GM23338 (cell line): ENCODE measurements around the gene CHIC2. TPM values are rescaled to one million over a fixed set of nuclear protein-coding genes. Genes with fewer than 3 reads are reported as not detected.

ENCODE experiments used
- ATAC-seq: fragments of 200-7000 bp; cut with Tn5 transposase; 3 replicates; pipeline ENCODE4 v1.9.1; 2020
- DNase-seq: peaks from one replicate; pipeline ENCODE4 v3.0.0-alpha.2; 2015; ENCODE audit warnings: low spot score
- H2AFZ ChIP-seq: fragments of 200-600 bp; sonication (generic); 2 replicates; pipeline ENCODE4 v1.8.0; 2016; ENCODE audit warnings: antibody characterized with exemption, mild to moderate bottlenecking, moderate library complexity
- H3F3A ChIP-seq: fragments of 200-600 bp; sonication (generic); replicated peaks from 2 replicates; pipeline ENCODE4 v1.8.0; 2017; ENCODE audit warnings: antibody characterized with exemption, mixed run types, low read depth
- H3K27ac ChIP-seq: fragments of 200-600 bp; sonication (generic); 2 replicates; pipeline ENCODE4 v1.6.1; 2016; ENCODE audit warnings: low read depth
- H3K27me3 ChIP-seq: fragments of 200-600 bp; sonication (generic); 2 replicates; pipeline ENCODE4 v1.8.0; 2016; ENCODE audit warnings: mild to moderate bottlenecking, mixed run types, moderate library complexity; ENCODE audit not compliant: insufficient read depth
- H3K36me3 ChIP-seq: fragments of 200-600 bp; sonication (generic); 2 replicates; pipeline ENCODE4 v1.8.0; 2016; ENCODE audit warnings: mild to moderate bottlenecking; ENCODE audit not compliant: insufficient read depth
- H3K4me1 ChIP-seq: fragments of 200-600 bp; sonication (generic); 2 replicates; pipeline ENCODE4 v1.8.0; 2016; ENCODE audit warnings: mild to moderate bottlenecking, moderate library complexity; ENCODE audit not compliant: insufficient read depth
- H3K4me2 ChIP-seq: fragments of 200-600 bp; sonication (generic); 2 replicates; pipeline ENCODE4 v1.7.1; 2017; ENCODE audit warnings: mixed run types
- H3K4me3 ChIP-seq: fragments of 200-600 bp; sonication (generic); 2 replicates; pipeline ENCODE4 v1.6.1; 2016; ENCODE audit warnings: mixed run types
- H3K79me2 ChIP-seq: fragments of 200-600 bp; sonication (generic); replicated peaks from 2 replicates; pipeline ENCODE4 v1.8.0; 2017; ENCODE audit warnings: mild to moderate bottlenecking; ENCODE audit not compliant: insufficient read depth
- H3K9me2 ChIP-seq: fragments of 200-600 bp; sonication (generic); 2 replicates; pipeline ENCODE4 v1.8.0; 2017; ENCODE audit not compliant: insufficient read depth
- H4K20me1 ChIP-seq: fragments of 200-600 bp; sonication (generic); replicated peaks from 2 replicates; pipeline ENCODE4 v1.8.0; 2017; ENCODE audit warnings: mild to moderate bottlenecking; ENCODE audit not compliant: insufficient read depth
- H3K27ac Mint-ChIP-seq: 2 replicates; pipeline ENCODE4 v1.8.0; 2020; ENCODE audit warnings: inconsistent platforms, mild to moderate bottlenecking, moderate library complexity, mixed read lengths
- H3K27me3 Mint-ChIP-seq: 3 replicates; pipeline ENCODE4 v1.8.0; 2022; ENCODE audit warnings: low read depth, mild to moderate bottlenecking, moderate library complexity, mixed read lengths, inconsistent platforms; ENCODE audit not compliant: insufficient read depth, poor library complexity
- H3K36me3 Mint-ChIP-seq: 3 replicates; pipeline ENCODE4 v1.8.0; 2021; ENCODE audit warnings: low read depth, mild to moderate bottlenecking, inconsistent platforms, moderate library complexity, mixed read lengths
- H3K4me1 Mint-ChIP-seq: 3 replicates; pipeline ENCODE4 v1.8.0; 2020; ENCODE audit warnings: mild to moderate bottlenecking, inconsistent platforms, mixed read lengths
- H3K4me3 Mint-ChIP-seq: 3 replicates; pipeline ENCODE4 v1.8.0; 2021; ENCODE audit warnings: moderate library complexity, mild to moderate bottlenecking, inconsistent platforms, mixed read lengths
- H3K9me3 Mint-ChIP-seq: 3 replicates; pipeline ENCODE4 v1.8.0; 2020; ENCODE audit warnings: moderate library complexity, mild to moderate bottlenecking, inconsistent platforms, mixed read lengths
- CREB1 ChIP-seq: fragments of 250-450 bp; sonication (Bioruptor Pico); IDR thresholded peaks from 2 replicates; pipeline ENCODE4 v1.5.0; 2020; ENCODE audit warnings: low read depth, mild to moderate bottlenecking, moderate library complexity
- ETS1 ChIP-seq: IDR thresholded peaks from 2 replicates; pipeline ENCODE4 v1.6.1; 2016; ENCODE audit warnings: antibody characterized with exemption
- EZH2 ChIP-seq: fragments of 200-600 bp; sonication (generic); IDR thresholded peaks from one replicate; pipeline ENCODE4 v1.8.0; 2017; ENCODE audit warnings: antibody characterized with exemption, mild to moderate bottlenecking, low read depth; ENCODE audit not compliant: unreplicated experiment
- EZH2phosphoT487 ChIP-seq: fragments of 200-600 bp; sonication (generic); IDR thresholded peaks from one replicate; pipeline ENCODE4 v1.8.1; 2018; ENCODE audit warnings: antibody characterized with exemption; ENCODE audit not compliant: unreplicated experiment
- REST ChIP-seq: IDR thresholded peaks from one replicate; pipeline ENCODE4 v1.6.1; 2018; ENCODE audit warnings: antibody characterized with exemption; ENCODE audit not compliant: unreplicated experiment
- STAT1 ChIP-seq: IDR thresholded peaks from one replicate; pipeline ENCODE4 v1.6.1; 2016; ENCODE audit warnings: antibody characterized with exemption; ENCODE audit not compliant: unreplicated experiment
- ZNF114 ChIP-seq: fragments of 250-450 bp; sonication (Bioruptor Pico); IDR thresholded peaks from 2 replicates; pipeline ENCODE4 v1.5.0; 2020; ENCODE audit warnings: mild to moderate bottlenecking, moderate library complexity
- polyA plus RNA-seq: library from polyadenylated mRNA; unstranded; fragments of >200 nt; fragmentation: Nextera tagmentation; extraction: Ambion mirVana; gene quantifications from 2 replicates; pipeline ENCODE4 v1.2.1, GENCODE V29; 2016
- total RNA-seq: library from RNA; depleted of rRNA; stranded (reverse); fragments of >200 nt; shearing (Covaris generic); gene quantifications from 2 replicates; pipeline ENCODE4 v1.2.3, GENCODE V29; 2014
- TF ChIP-seq, protein P1 (sequence below), 2 experiments: fragments of 200-600 bp in 1 of 2; sonication (generic) in 1 of 2; conservative IDR thresholded peaks; 2 replicates each; pipeline versions ENCODE4 v1.5.1 to v1.6.1; 2016 to 2017; ENCODE audit warnings: antibody characterized with exemption in 2 of 2, low read depth in 2 of 2, mild to moderate bottlenecking in 2 of 2, moderate library complexity in 1 of 2

Gene CHIC2
- total and polyA plus RNA-seq, 2 experiments from 2014 or later, result 17.2 to 18.3 TPM

- TF ChIP-seq, protein P1, sequence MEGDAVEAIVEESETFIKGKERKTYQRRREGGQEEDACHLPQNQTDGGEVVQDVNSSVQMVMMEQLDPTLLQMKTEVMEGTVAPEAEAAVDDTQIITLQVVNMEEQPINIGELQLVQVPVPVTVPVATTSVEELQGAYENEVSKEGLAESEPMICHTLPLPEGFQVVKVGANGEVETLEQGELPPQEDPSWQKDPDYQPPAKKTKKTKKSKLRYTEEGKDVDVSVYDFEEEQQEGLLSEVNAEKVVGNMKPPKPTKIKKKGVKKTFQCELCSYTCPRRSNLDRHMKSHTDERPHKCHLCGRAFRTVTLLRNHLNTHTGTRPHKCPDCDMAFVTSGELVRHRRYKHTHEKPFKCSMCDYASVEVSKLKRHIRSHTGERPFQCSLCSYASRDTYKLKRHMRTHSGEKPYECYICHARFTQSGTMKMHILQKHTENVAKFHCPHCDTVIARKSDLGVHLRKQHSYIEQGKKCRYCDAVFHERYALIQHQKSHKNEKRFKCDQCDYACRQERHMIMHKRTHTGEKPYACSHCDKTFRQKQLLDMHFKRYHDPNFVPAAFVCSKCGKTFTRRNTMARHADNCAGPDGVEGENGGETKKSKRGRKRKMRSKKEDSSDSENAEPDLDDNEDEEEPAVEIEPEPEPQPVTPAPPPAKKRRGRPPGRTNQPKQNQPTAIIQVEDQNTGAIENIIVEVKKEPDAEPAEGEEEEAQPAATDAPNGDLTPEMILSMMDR (conservative IDR thresholded peaks at IDR 0.05; ENCODE audit: low read depth in 2 of 2), result no peak
- TF ChIP-seq EZH2, result no peak
- no peak for TF ChIP-seq STAT1
- no peak for TF ChIP-seq REST
Measured at GRCh38 chr4:54058171-54058570, 6.2 kb downstream of the CHIC2 start (continued).

DNA sequence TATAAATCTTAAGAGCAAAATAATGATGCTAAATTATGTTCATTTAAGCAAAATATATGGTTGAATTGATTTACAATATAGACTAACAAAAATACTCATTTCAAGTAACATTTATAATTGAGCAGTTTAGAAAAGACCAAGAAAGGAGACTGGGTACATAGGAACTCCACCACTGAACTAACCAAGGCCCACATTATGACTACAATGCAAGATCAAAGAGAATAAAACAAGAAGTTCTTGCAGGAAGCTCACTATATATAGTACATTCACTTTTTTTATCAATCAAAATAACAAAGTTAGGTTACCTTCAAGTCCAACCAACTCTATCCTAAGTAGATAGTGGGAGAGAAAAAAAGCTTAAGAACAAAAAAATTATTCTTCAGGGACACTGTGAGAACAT lies 8.0 kb downstream of the CHIC2 start:
- Histone ChIP-seq H3K4me2 (no peak overlapping the region), H3K27ac (no peak overlapping the region), H3K27me3 (no peaks in the 10 kb centered on the region), H3K79me2 (peaks cover 98% of the 10 kb centered on the region), H3K4me3 (no peak overlapping the region), H2AFZ (no peak overlapping the region), H4K20me1 (no peaks in the 10 kb centered on the region), H3F3A (no peaks in the 10 kb centered on the region), H3K4me1 (peaks cover 7% of the 10 kb centered on the region), H3K9me2 (no peaks in the 10 kb centered on the region), H3K36me3 (no peaks in the 10 kb centered on the region)
- H3K27me3 Mint-ChIP-seq, result no peaks in the 10 kb centered on the region
- no peaks in the 10 kb centered on the region for H3K36me3 Mint-ChIP-seq
- H3K4me3 Mint-ChIP-seq, result no peak overlapping the region
- no peak overlapping the region for H3K27ac Mint-ChIP-seq
- DNase-seq (no peak), ATAC-seq (no peak)
- H3K9me3 Mint-ChIP-seq, result no peaks in the 10 kb centered on the region
- peaks cover 26% of the 10 kb centered on the region; the same call in 2 of the 3 replicates for H3K4me1 Mint-ChIP-seq
- TF ChIP-seq CREB1 (CRISPR knock-in tag) (no peak), ETS1 (no peak), ZNF114 (CRISPR knock-in tag) (no peak), EZH2 (no peak), STAT1 (no peak), EZH2phosphoT487 (no peak)
